ENCODE measurements around the gene ATP8B4.

The ATP8B4 gene

GRCh38 chr15:50059203-50059772 is 59.7 kb downstream of the ATP8B4 start:
- no peak for DNase-seq

DNA sequence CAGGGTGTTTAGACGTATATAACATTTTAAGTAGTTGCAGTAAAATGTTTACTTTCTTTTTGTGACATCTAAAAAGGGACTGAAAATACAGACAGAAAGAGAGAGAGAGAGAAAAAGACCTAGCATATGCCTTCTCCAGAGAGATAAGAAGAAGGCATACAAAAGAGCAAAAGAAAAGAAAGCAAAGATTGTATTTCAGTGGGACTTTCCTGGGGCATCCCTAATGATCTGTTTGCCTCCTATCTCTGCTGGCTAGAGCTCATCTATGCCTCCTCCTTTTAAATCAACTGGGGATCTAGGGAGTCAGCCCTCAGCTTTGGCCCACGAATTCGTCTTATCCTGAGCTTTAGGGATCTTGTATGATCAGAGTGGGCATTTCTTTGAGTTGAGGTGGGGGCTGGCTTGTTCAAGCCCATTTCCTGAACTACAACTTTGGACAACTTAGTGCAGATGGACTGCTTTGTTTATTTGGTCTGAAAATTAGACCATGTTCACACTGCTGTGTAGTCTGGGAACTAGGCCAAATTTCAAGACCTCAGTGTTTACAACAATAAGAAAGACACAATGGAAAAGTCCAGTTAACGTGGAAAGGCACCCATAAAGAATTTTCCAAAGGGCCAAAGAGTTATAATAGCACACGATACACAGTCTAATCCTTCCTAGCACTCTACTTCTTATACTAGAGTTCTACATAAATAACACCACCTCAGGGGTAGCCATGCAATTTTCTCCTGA is 61.0 kb downstream of the ATP8B4 start:
- peak; percentile 6 for DNase-seq

- DNase-seq, result no peak
These were observed 61.8 kb downstream of the ATP8B4 start for GRCh38 chr15:50057196-50057595.

DNA sequence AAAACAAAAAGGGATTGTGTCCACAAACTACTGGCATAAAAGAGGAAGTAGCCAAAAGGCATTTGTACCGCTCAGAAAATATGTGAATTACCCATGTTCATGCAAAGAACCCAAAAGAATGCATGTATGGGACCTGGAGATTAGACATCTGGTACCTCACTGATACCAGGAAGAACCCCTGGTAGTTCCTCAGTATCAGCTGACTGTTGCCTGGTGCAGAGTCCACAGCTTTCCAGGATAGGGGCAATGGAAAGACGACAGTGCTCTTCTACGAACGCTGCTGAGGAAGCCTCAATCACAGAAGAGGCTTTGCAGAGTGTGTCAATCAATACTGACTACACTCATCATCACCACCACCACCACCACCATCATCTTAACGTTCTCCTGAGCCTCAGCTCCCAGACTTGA is 63.3 kb downstream of the ATP8B4 start:
- DNase-seq, result no peak

- DNase-seq, result peak; percentile 43
These were observed 63.7 kb downstream of the ATP8B4 start for GRCh38 chr15:50055332-50055731.

GRCh38 chr15:50053055-50053856 is 65.8 kb downstream of the ATP8B4 start:
- no peak for DNase-seq

DNA sequence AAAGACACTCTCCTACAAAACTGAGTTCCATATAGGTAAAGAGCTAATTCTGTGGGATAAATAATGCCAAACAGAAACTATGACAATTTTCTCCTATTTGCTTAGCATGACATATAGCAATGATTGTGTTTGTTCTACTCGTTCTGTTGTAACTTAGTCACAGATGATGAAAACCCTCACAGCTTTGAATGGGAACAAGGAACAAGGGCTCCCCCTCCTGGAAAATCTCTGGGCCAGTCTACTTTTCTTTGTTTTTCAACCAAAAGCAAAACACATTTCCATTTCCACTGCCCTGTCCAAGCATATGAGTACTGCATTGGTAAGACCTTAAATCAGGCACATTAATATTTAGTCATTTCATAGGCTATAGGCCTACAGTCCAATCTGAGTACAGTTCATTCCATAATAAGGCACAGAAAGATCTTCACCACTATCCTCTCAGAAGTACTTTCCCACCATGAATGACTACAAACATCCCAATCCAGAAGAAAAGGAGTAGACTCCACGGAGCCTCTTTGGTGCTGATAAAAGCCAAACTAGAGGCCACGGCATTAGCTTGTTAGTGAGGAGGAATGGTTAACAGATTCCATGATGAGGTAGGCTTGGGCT is 67.1 kb downstream of the ATP8B4 start:
- DNase-seq, result peak; percentile 73

DNA sequence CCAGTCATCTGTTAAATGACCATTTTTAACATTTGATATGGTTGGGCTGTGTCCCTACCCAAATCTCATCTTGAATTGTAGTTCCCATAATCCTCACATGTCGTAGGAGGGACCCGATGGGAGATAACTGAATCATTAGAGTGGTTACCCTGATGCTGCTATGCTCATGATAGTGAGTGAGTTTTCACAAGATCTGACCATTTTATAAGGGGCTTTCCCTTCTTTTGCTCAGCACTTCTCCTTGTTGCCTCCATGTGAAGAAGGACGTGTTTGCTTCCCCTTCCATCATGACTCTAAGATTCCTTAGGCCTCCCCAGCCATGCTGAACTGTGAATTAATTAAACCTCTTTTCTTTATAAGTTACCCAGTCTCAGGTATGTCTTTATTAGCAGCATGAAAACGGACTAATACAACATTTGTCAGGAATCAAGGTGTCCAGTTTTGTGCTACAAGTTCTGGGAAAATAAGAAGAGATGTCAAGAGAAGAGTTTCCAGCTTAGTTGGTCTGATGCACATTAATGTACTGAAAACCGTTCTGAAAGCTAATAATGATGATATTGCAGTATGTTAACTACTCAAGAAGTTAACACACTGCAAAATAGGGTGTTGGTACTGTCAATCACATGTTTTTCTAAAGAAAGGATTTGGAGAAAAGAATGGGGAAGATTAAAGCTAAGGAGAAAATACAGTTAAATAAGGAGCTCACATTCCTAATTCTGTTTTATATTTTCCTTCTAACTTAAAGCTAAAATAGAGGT is 67.9 kb downstream of the ATP8B4 start:
- no peak for DNase-seq

DNA sequence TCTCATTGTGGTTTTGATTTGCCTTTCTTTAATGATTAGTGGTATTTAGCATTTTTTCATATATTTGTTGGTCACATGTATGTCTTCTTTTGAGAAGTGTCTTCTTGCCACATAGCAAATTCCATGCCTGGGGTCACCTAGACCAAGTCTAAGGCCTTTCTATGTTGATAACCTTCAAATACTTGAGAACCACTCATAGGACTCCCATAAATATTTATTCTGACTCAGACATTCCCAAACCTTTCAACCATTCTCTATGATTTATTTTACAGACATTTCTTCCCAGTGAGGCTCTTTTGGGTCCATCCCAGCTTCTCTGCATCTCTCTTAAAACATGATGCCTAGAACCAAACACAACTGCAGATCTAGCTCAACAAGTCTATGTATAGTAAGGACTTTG is 69.2 kb downstream of the ATP8B4 start:
- peak; percentile 76 for DNase-seq

GRCh38 chr15:50046867-50047266 is 72.2 kb downstream of the ATP8B4 start:
- peak; percentile 29 for DNase-seq

GRCh38 chr15:50046159-50046558 is 72.9 kb downstream of the ATP8B4 start:
- DNase-seq, result no peak

DNA sequence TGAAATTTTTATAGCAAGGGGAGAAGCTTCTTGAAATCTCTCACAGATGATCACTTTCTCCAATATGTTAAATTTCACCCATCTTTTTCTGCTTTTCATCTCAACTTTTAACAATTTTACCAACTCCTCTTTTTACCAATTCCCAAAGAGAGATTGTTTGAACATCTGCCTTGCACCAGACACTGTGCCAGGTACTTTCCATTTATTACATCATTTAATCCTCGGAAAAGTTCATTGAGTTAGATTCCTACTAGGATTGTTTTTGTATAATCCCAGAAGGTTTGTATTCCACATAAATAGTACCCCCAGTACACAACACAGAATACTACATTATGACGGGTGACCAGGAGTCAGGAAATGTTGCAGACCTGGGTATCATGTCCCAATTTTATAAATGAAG is 74.1 kb downstream of the ATP8B4 start:
- DNase-seq, result no peak

- no peak for DNase-seq
These were observed 74.6 kb downstream of the ATP8B4 start for GRCh38 chr15:50044406-50044805.

DNA sequence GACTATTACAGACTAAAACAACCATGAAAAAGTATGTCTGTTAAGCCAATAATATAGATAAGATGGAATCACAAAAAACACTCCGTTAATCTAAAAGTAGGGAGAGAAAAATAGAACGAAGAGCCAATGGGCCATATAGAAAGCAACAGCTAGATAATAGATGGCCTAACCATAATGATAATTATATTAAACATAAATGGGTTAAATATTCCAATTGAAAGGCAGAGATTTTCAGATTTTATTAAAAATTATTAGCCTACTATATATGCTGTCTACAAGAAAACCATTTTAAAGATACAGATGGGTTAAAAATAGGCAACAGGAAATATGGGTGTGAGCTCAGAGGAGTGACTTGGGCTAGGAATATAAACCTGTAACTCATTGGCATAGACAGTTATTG is 76.3 kb downstream of the ATP8B4 start:
- no peak for DNase-seq

GRCh38 chr15:50030456-50030855 is 88.6 kb downstream of the ATP8B4 start:
- DNase-seq, result no peak

- no peak for DNase-seq
These were observed 90.7 kb downstream of the ATP8B4 start for GRCh38 chr15:50028326-50028725.

DNA sequence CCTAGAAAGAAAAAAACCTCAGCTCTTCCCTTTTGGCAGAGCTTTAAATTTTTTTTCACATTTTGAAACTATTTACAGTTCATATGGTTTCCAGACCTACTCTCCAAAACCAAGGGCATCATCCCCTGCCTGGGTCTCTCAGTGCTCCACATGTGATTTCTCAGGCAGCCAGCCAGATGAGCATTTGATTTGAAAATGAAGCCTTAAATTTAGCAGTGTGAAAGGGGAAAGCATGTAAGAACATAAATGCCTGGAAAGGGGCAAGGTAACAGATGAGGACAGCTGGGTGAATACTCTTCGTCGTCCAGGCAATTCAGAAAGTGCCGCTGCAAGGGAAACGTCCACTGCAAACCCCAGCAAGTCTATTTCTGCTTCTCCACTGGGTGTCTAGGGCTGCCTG is 94.8 kb downstream of the ATP8B4 start:
- no peak for DNase-seq

- no peak for DNase-seq
These were observed 100.5 kb downstream of the ATP8B4 start for GRCh38 chr15:50018491-50018890.

- no peak for DNase-seq
These were observed 101.5 kb downstream of the ATP8B4 start for GRCh38 chr15:50017522-50017921.

- no peak for DNase-seq
These were observed 102.1 kb downstream of the ATP8B4 start for GRCh38 chr15:50016951-50017350.

DNA sequence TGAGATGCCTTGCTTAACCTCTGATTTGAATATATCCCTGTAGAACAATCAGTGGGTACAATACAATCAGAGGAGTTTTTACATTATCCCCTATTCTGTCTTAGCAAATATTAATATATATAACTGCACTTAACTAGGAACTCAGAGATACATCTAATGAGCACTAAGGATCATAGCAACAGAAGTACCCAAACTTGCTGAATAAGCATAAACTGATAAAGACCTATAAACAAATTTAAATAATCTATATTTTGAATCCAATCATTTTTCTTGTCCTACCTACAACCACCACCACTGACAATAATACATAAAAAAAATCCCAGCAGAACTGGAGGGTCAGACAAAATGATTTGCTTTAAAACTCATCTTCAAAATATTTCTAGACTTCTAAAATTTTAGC is 106.2 kb downstream of the ATP8B4 start:
- no peak for DNase-seq

GRCh38 chr15:50009634-50010033 is 109.4 kb downstream of the ATP8B4 start:
- DNase-seq, result no peak

DNA sequence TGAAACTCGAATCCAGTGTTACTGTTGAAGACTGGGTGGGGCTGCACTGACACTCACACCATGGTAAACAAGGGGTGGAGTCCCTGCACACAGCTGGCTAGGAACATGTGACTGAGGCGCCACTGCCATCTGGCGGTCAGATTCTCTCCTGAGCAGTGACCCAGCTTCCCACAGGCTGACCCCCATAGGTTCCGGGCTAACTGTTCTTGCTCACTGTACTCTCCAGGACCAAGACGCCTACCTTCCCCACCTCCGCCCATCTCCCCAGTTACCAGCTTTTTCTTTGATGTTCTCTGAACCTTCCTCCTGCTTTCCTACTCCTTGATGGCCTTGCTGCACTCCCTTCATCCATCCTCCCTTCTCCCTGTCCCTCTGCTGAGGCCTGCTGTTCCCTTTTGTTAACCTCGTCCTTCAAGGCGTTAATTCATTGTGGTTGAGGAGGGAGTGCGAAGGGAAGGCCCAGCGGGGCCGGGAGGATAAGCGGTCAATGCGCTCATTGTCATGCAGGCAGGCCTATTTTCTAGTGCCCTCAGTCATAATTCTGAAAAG is 115.2 kb downstream of the ATP8B4 start:
- DNase-seq, result peak; percentile 83

Measured in EL (cell line).